GM18909 (cell line): Measurements from ENCODE around the gene CACNA2D2.
A peak's percentile ranks its signal among the peaks of the same experiment; 100 is the strongest.

Experiments used
- ATAC-seq: cut with Tn5 transposase; IDR thresholded peaks from one replicate; pipeline ENCODE4 v1.9.1; 2021; ENCODE audit warnings: mild to moderate bottlenecking; ENCODE audit not compliant: unreplicated experiment, poor library complexity

CACNA2D2 gene

DNA sequence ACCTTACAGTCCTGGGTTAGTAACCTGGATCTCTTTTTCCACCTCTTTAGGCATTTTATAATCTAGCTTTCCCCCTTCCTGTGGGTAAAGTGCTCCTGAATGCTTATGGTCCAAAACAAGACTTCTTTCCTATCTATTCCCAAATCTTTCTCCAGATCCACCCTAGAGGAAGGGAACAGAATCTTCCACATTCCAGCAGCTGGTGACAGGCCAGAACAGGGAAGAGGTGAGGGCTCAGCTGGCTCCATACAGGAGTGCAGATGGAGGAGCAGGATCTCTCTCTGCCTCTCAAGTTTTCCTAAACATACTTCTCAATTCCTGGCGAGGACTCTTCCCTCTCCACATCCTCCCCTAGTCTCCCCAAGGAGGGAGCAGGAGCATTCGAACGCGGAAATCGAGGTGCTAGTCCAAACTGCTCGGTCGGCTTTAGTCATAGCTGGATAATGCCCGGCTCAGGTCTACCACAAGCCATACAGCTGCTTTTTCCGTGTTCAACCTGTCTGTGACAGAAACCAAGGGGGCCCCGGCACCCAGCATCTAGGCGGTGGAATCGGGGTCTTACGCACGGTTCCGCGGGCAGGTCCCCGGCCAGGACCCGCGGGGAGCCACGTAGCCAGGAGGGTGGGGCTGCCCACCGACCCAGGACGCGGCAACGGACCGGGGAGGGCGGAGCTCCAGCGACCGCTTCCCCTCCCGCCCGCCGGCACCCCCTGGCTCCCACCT is 166.8 kb downstream of the CACNA2D2 start:
- ATAC-seq = peak; percentile 42

DNA sequence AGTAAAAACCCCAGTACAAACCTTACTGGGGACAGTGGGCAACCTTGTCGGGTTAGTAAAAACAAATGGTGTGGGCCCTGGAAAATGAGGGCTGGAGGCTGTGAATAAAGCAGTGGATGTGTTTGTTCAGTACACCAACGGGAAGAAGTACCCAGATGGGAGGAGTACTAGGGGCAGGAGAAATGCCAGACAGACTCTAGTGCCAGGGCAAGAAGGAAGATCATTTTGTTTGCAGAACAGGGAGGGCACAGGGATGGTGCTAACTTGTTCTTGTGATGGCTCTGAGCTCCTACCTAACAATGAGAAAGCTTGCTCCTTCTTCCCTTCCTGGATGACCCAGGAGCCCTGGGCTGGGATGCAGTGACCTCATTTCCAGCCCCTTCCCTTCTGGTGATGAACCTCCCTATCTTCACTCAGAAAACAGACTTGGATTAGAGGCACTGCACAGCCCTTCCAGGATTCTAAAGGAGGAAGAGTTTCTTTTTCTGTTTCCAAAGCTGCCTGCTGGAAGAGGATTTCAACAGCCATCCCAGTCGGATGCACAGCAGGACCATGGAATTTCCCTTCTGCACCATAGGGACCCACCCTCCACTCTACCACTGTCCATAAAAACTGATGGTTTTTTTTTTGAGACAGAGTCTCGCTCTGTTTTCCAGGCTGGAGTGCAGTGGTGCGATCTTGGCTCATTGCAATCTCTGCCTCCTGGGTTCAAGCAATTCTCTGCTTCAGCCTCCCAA is 168.9 kb downstream of the CACNA2D2 start:
- no peak for ATAC-seq

DNA sequence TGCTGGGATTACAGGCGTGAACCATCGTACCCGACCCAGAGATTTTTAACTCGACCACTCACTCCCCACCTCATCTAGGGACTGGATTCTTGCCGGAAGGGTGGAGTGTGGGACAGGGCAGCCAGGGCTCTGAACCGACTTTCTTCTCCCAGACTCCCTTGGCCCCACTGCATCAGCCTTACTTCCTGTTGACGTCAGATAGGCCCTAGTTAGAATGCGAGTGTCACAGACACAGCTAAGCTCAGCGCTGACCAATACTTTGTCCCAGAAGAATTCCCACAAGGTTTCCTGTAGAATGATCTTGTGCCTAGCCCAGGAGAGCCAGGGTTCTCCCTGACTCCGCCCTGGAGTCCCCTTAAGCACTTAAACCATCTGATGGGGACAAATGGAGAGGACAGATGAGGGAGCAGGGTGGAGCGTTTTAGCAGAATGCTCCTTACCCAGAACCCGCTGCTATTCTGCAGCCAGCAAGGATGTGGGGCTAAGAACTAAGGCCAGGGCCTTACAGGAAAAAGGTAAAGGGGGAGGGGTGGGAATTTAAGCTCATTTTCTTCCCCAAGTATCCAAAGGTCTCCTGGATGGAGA is 169.6 kb downstream of the CACNA2D2 start:
- ATAC-seq = no peak

DNA sequence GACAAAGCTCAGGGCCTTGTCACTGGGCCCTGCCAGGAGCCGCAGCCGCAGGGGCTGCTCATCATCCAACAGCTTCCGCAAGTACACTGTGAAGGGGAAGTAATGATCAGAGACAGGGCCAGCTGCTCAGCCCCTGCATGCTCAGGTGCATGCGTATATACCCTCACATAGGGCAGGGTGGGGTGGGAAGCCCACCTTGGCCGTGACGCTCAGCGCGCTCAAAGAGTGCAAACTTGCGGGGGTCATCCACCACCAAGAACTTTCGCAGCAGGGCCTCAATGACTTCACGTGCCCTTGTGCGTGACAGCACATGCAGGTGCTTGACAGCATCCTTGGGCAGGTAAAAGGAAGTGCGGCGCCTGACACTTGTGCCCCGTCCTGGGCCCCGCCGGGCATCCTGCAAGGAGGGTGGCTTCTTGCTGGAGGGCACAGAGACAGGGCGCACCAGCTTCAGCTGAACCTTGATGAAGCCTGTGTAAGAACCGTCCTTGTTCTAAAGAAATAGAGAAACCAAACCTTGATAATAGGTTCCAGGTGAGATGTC is 172.0 kb downstream of the CACNA2D2 start:
- no peak for ATAC-seq

DNA sequence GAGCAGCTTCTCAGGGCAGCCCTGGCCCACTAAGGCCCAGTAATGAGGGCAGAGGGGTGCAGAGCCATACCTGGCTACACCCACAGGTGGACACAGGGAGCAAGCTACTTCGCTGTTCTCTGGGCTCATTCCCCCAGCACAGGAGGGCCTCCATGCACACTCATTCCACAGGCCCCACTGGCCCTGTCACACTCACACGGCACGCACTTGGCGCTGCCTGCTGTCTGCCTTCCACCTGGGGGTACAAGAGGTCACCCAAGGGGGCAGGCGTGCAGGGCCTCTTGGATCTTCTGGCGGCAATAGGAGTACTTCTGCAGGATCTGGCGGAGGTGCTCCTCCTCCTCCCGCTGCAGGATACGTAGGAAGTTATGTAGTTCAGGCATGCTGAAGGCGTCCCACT is 173.1 kb downstream of the CACNA2D2 start:
- ATAC-seq = no peak

DNA sequence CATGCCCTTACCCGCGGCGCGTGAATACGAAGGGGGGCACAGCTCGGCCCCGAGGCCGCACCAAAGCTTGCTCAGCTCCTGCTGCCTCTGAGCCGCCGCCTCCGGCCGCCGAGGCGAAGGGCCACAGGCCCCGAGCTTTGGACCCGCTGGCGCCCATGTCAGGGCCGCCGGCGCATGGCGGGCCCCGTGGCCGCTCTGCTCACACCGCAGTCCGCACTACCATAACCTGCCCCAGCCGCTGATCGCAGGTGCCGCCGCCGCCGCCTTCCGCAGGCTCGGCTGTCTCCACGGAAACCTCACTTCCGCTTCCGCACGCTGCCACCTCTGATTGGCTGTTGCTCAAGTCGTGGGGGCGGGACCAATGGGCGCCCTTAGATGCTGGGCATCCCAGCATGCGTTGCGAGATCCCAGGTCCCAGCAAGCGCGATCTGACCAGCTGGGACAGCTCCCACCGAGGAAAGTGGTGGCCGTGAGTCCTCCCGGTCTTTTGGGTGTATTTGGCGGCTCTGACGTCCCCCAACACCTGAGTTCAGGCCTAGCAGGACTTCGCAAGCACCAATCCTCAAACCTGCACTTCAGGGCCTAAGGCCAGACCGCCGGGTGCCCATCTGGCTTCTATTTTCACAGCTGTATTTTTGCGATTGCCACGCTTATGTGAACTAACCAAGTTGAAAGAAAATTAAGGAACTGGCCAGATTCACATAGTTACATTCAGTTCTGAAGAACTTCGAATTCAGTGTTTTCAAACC is 175.3 kb downstream of the CACNA2D2 start, which contains the start of gene TUSC2:
Gene TUSC2 (minus strand): TSS at position 281 of the 749 bp plus-strand sequence. CDS start 124 bp downstream, at position 157.
- peak; percentile 85 for ATAC-seq

DNA sequence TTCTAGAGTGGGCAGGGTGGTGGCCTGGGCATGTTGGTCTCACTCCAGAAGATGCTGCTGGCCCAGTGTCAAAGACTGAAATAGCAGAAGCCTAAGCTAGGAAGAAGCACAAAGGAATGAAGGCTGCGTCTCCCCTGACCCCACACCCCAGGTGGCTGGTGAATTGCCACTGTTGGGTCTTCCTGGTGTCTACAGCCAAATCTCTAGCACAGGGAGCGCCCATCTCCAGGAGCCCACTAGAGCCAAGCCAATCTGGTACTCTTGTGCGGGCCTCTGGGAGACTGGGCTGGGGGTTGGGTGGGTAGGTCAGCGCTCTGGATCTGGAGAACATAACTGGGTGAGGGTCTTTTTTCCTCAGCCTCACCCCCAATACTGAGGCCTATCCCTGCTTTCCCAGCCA is 176.3 kb downstream of the CACNA2D2 start:
- ATAC-seq = no peak

DNA sequence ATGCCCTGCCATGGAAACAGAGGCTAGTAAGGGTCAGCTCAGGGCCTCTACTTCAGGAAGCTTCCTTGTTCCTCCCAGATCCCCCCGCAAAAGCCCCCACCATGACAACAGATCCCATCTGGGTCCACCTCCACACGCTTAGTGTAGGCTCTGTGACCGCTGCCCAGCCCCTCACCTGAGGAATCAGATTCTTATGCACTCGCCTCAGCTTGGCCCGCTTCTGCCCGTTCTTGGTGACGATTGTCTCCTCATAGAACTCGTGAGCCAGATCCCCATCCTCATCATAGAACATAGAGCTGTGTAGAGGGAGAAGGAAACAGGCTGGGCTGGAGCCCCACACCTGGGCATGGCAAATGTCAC is 177.3 kb downstream of the CACNA2D2 start:
- no peak for ATAC-seq

DNA sequence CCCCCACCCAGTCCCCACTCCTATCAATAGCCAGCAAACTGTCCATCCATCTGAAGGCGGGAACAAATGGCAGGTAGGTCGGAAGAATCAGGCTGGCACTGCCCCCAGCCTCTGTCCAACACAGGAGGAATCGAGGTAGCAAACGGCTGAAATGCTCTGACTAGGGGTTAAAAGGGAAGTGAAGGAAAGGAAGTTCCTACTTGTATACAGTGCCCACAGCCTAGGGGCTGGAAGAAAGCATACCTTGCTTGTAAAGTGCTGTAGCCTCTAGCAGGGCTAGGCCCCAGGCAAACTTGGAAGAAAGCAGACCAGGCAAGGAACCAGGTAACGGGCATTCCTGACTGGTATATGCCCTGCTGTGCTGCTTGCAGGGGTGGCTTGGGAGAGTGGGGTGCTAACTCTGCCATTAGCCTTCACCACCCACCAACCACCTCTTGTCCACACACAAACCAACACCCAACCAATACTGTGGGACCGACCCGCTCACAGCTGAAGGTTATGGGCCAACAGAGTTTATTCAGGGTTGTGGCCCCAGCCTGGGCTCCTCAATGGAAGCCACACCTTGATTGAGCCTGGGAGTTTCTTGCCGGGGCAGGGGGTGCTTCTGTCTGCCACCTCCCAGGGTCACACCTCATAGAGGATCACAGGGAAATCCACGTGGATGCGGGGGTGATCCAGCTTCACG is 177.8 kb downstream of the CACNA2D2 start:
- no peak for ATAC-seq

DNA sequence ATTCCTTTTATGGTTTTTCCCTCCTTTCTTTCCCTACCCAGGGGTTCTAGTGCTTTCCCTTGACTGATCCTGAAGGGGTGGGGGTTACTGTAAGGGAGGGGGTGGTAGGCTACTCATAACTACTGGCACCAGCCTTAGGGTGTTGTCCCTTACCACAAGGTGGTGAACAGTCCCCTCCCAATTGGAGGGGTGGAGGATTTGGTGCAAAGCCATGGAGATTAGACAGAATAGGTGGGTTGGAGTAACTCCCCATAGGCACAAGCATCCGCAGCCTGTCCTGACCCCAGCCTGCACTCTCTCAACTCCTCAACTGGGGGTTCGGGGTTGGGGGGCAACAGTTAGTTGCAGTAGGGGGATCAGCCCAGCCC is 178.3 kb downstream of the CACNA2D2 start:
- no peak for ATAC-seq

DNA sequence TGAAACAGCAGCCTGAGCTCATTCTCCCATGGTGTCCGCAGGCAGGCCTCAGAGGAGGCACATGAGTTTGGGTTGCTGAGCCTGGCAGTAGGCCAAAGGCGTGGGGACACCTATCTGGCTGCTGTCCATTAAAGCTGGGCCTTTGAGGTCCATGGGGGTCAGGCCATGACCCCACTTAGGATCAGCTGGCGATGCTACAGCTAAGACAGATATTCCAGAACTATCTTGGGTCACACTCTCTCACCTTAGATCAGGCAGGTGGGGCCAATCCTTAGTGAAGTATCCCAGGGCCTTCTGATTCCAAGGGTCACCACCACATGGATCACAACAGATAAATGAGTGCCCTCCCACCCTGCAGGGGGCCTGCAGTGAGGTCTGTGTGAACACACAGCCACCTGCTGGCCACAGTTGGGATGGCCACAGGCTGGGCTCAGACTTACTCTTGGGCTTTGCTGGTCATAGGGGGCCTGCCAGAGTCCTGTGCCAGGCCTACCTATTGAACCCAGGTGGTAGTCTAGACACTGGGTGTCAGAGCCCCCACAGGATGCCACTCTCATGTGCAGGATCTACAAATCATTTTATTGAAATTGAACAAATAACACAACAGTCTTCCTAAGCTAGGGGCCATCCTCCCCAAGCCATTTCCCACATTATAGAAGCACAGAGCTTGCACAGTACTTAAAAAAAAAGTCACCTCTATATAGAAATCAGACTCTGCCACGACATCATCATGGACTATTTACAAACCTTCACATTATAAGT is 178.9 kb downstream of the CACNA2D2 start:
- ATAC-seq = no peak

DNA sequence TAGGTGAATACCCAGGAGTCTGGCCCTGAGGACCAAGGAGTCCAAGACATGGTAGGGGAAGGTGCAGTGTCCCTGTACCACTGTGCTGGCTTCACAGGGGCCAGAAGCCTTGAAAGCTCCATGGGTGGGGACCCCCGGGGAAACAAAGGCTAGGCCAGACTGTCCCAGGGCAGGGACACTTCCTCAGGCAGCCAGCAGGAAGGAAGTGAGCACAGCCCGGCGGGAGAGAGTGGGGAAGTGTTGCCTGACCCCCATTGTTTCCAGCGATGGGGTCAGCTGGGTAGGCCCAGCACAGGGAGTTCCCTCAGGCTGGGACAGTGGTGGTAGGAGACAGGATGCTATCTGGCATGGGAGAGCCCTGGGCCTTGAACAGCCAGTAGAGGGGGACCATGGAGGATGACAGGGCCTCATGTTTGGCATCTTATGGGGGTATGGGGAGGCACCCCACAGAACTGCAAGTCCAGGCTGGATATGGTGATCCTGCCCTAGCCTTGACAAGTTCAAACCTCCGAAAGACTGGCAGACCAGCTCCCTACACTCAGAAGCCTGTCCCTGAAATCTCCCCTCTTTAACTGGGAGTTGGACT is 179.7 kb downstream of the CACNA2D2 start:
- no peak for ATAC-seq

DNA sequence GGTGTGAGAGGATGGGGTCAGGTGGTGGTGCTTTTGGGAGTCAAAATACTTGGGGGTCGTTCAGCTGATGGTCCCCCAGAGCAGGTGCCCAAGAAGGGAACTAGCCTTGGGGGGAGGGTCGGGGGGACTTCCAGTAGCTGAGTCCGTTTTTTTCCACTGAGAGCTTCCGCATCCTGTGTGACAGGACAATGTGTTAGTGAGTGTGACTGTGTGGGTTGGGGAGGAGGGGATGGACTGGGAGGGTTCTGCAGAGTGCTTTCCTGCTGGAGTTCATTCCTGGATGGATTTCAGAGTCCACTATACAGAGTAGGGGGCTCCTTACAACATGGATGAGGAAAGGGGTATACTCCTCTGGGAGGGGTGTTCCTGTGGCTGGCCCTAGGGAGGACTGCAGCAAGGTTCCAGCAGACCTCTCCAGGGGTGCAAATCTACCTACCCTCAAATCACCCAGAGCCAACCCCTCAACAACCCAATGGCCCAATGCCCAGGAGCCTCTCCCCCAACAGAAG is 180.3 kb downstream of the CACNA2D2 start:
- no peak for ATAC-seq

DNA sequence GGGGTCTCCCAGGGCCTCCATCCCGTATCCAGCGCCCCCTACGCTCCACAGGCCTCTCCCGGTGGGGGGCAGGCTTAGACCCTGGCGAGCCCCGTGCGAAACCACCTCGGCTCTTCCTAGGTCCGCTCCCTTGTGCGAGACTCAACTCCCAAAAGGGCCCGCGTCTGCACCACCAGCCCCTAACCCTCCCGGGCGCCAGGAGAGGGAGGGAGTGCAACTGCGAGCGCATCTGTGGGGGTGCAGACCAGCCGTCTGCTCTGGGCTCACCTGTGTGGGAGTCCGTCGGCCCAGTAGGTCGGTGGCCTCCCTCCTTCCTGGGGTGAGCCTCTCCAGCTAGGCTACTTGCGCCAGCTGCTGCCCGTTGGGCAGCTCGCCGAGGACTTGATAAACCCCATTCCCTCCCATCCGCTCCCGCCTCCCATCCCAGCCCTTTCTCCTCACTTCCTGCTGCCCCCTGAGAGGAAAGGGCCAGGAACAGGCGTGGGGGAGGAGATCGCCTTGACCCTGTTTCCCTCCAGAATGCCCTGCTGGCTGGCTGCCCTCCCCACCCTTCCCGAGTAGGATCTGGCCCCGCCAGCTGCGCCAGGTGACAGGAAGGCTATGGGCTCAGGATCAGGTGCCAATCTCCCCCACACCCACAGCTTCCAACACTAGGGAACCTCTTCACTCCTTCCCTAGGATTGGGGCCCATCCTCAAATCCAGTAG is 180.9 kb downstream of the CACNA2D2 start, which contains the start of gene HYAL2:
Gene HYAL2 (minus strand): TSS at position 360 of the 706 bp plus-strand sequence. CDS start 2,256 bp downstream, outside the sequence.
- no peak for ATAC-seq

DNA sequence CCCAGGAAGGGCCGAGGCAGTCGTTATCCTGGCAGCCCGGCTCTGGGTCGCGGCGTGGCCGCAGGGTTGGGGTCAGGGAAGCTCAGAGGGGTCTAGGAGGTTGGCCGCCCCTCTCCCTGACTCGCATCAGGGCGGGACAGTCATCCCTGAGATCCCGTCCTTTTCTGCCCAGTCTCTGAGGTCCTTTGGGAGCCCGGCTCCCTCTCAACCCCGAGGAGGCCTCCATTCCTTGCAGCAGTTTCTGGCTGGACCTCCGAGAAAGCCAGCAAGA is 181.4 kb downstream of the CACNA2D2 start:
- no peak for ATAC-seq

DNA sequence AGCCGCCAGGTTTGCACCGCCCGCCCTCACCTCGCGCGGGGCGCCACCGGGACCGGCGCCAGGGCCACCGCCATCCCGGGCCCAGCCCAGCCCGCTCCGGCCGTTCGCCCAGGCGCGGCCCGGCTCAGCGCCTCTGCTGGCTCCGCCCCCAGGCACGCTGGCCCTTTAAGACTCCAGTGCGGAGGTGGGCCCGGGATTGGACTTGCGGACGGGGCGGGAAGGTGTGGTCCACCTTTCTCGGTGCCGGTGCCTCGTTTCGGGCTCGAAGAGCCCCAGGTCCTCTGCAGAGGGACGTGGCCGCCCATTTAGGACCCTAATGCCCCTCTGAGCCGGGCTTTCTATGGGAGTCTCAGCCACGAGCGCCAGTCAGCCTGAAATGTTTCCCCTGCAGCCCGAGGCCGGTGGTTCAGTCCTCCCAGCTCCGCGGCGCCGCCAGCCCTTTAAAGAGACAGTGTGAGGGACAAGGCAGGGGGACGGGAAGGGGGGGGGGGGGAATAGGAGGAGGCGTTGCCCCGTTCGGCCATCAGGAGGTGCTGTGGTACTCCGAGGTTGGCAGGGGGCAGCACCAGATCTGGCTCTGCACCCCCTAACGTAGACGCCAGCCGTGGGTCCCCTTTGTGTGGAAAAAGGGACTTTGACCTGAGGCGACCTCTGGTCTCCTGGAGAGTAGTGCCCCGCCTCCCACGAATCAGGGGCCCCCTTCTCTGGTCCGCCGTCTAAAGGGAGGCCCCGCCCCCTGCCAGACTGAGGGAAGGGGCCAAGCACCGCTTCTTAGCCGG is 181.9 kb downstream of the CACNA2D2 start:
- ATAC-seq = peak; percentile 79

DNA sequence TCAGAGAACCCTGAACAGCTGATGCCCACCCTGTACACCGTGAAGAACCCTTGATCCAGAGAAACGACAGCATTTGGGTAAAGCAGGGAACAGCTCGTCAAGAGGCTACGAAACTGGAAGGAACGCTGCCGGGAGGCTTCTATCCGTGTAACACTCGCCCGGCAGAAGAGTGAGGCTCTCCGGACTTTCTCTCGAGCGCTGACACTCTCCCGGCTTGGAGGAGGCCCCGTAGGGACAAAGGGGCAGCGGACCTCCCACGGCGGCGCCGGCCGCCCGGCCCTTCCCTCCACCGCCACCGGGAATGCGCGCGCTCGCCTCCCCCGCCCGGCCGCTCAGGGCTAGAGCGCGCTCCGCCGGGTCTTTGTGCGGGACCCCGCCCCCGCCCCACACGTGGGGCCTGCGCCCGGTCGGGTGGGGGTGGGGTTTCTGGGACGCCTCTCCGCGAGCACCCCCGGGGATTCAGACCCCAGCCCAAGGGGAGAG is 182.5 kb downstream of the CACNA2D2 start:
- ATAC-seq = peak; percentile 52
